Testis (tissue), 3 donors: ENCODE data around the gene TFAP2B. TPM values are rescaled to one million over a fixed set of nuclear protein-coding genes. Genes with fewer than 3 reads are reported as not detected.

Experiments
- DNase-seq: peaks from one replicate; pipeline ENCODE4 v3.0.0-alpha.2; 2019
- H3K27ac ChIP-seq, 2 donors: fragments of 200-600 bp; sonication (generic); one replicate each; pipeline ENCODE4 v1.5.1; 2019
- H3K27me3 ChIP-seq: fragments of 200-600 bp; sonication (generic); one replicate; pipeline ENCODE4 v1.5.1; 2019
- H3K36me3 ChIP-seq: fragments of 200-600 bp; sonication (generic); one replicate; pipeline ENCODE4 v1.5.1; 2017; ENCODE audit warnings: low read depth; ENCODE audit errors: missing control alignments
- H3K4me1 ChIP-seq: fragments of 200-600 bp; sonication (generic); one replicate; pipeline ENCODE4 v1.5.1; 2019
- H3K4me3 ChIP-seq, 2 donors: fragments of 200-600 bp; sonication (generic); one replicate each; pipeline ENCODE4 v1.5.1; 2017 to 2019
- H3K9me3 ChIP-seq: fragments of 200-600 bp; sonication (generic); one replicate; pipeline ENCODE4 v1.5.1; 2017
- CTCF ChIP-seq, 3 experiments: fragments of 450-650 bp in 2 of 3; fragments of 200-600 bp in 1 of 3; sonication (generic) in 1 of 3; IDR thresholded peaks; one replicate each; pipeline ENCODE4 v1.5.1; 2016 to 2019; ENCODE audit warnings: antibody characterized with exemption in 3 of 3, mild to moderate bottlenecking in 2 of 3, moderate library complexity in 1 of 3
- POLR2A ChIP-seq: fragments of 450-650 bp; IDR thresholded peaks from one replicate; pipeline ENCODE4 v1.6.1; 2017; ENCODE audit warnings: antibody characterized with exemption, mild to moderate bottlenecking, moderate library complexity
- WGBS, 2 donors: methylation state at CpG; one replicate each; pipeline ENCODE4 v1.1.5; 2018; 5-methylcytosine and 5-hydroxymethylcytosine counted together
- intact Hi-C: fragments of 100-400 bp; cut with DNase I; formaldehyde crosslinking; loops from one replicate; pipeline ENCODE4 v1.15.1; 2023; ENCODE audit warnings: low total_unique reads
- polyA plus RNA-seq: library from polyadenylated mRNA; stranded (reverse); fragments of 350-450 nt; fragmentation: Illumina TruSeq; extraction: RNeasy Lipid Tissue Mini Kit (QIAGEN cat#74804); gene quantifications from one replicate; pipeline ENCODE4 v1.2.3, GENCODE V29; 2014; ENCODE audit warnings: low read depth, low replicate concordance; ENCODE audit not compliant: insufficient read depth
- total RNA-seq, 2 donors: library from RNA; depleted of rRNA; stranded (reverse); fragments of >200 nt; gene quantifications; one replicate each; pipeline ENCODE4 v1.2.3, GENCODE V29; 2016

The TFAP2B gene
- total and polyA plus RNA-seq, 3 donors from 2014 or later, result 0.19 to 0.63 (median 0.24) TPM

- no peak for TF ChIP-seq POLR2A
- no peak for DNase-seq
- intact Hi-C loops, result no loop called here
- no peaks in the 10 kb centered on the region for H3K36me3 ChIP-seq
- no peak overlapping the region for H3K4me3 ChIP-seq
- 65 to 71% methylated on average over 1 of the region's 1 CpG for WGBS, 2 donors
- H3K9me3 ChIP-seq, result no peaks in the 10 kb centered on the region
- H3K4me1 ChIP-seq, result no peaks in the 10 kb centered on the region
- no peak overlapping the region for H3K27ac ChIP-seq
- H3K27me3 ChIP-seq, result no peaks in the 10 kb centered on the region
Observed at GRCh38 chr6:50792771-50793170, 25.9 kb upstream of the TFAP2B start.

GRCh38 chr6:50795574-50795973 is 23.1 kb upstream of the TFAP2B start:
- Histone ChIP-seq H3K9me3 (no peaks in the 10 kb centered on the region), H3K36me3 (no peaks in the 10 kb centered on the region), H3K4me1 (no peaks in the 10 kb centered on the region), H3K27me3 (no peaks in the 10 kb centered on the region), H3K27ac (no peak overlapping the region), H3K4me3 (no peak overlapping the region)
- intact Hi-C loops, result no loop called here
- WGBS, 2 donors, result 56 to 62% methylated on average over 5 of the region's 5 CpGs
- TF ChIP-seq POLR2A (no peak), CTCF (IDR thresholded peaks at IDR 0.05) (no peak)
- no peak for DNase-seq

GRCh38 chr6:50804283-50804682 is 14.4 kb upstream of the TFAP2B start:
- Histone ChIP-seq H3K36me3 (no peaks in the 10 kb centered on the region), H3K9me3 (no peaks in the 10 kb centered on the region), H3K27me3 (no peaks in the 10 kb centered on the region), H3K4me1 (no peaks in the 10 kb centered on the region), H3K4me3 (no peak overlapping the region), H3K27ac (no peak overlapping the region)
- TF ChIP-seq CTCF (IDR thresholded peaks at IDR 0.05) (no peak), POLR2A (no peak)
- intact Hi-C loops, result no loop called here
- no peak for DNase-seq

GRCh38 chr6:50807035-50807434 is 11.6 kb upstream of the TFAP2B start:
- DNase-seq, result no peak
- Histone ChIP-seq H3K27ac (no peak overlapping the region), H3K4me1 (no peaks in the 10 kb centered on the region), H3K36me3 (no peaks in the 10 kb centered on the region), H3K27me3 (no peaks in the 10 kb centered on the region), H3K9me3 (no peaks in the 10 kb centered on the region), H3K4me3 (no peak overlapping the region)
- intact Hi-C loops, result no loop called here
- no peak for TF ChIP-seq CTCF (IDR thresholded peaks at IDR 0.05)
- no peak for TF ChIP-seq POLR2A

- H3K4me3 ChIP-seq, result peak overlapping the region; percentile 13 to 46
- TF ChIP-seq POLR2A (no peak), CTCF (IDR thresholded peaks at IDR 0.05) (peak in 1 of 3 experiments; percentile 26)
- H3K4me1 ChIP-seq, result peaks cover 3% of the 10 kb centered on the region
- no peaks in the 10 kb centered on the region for H3K36me3 ChIP-seq
- no peak overlapping the region for H3K27ac ChIP-seq
- DNase-seq, result no peak
- H3K9me3 ChIP-seq, result no peaks in the 10 kb centered on the region
- 3 to 4% methylated on average over 16 of the region's 16 CpGs for WGBS, 2 donors
- intact Hi-C loops, result no loop called here
- H3K27me3 ChIP-seq, result peaks cover 5% of the 10 kb centered on the region
Observed at GRCh38 chr6:50815436-50816114, 3.1 kb upstream of the TFAP2B start.
